Muscle of back (tissue), 11 donors: ENCODE measurements around the gene ZNF841. TPM values are rescaled to one million over a fixed set of nuclear protein-coding genes. Genes with fewer than 3 reads are reported as not detected.
"Not testable (repeated sequence)": the region's sequence is repeated elsewhere in the genome, so short reads cannot be mapped to it uniquely, and the experiment has no call there.

Experiments used
- DNase-seq, 3 donors: peaks; one replicate each; pipeline versions ENCODE4 v3.0.0 to v3.0.0-alpha.2; 2013
- polyA plus RNA-seq, 10 donors: library from polyadenylated mRNA; unstranded; fragments of 120-200 nt; gene quantifications; one replicate each; pipeline ENCODE4 v1.2.1, GENCODE V29; 2013; ENCODE audit not compliant: insufficient read length in 10 of 10

ZNF841 gene
- polyA plus RNA-seq, 10 donors: 8.2 to 18.9 (median 10.0) TPM

- DNase-seq: no peak
Observed at GRCh38 chr19:52069653-52070052, 25.9 kb downstream of the ZNF841 start.

- no peak for DNase-seq
Observed at GRCh38 chr19:52066258-52066863, 29.2 kb downstream of the ZNF841 start.

- no peak for DNase-seq
Observed at GRCh38 chr19:52065399-52065798, 30.2 kb downstream of the ZNF841 start.

GRCh38 chr19:52056480-52056879, 39.1 kb downstream of the ZNF841 start:
- DNase-seq: not testable (repeated sequence)

GRCh38 chr19:52051736-52052135, 43.8 kb downstream of the ZNF841 start:
- not testable (repeated sequence) for DNase-seq

GRCh38 chr19:52048555-52049501, 46.7 kb downstream of the ZNF841 start, which contains the start of gene ZNF432:
Gene ZNF432, minus strand, starts transcription at chr19:52048838. Its CDS starts 1,970 bp downstream, at chr19:52046868.
- DNase-seq: peak; percentile 95 to 99 (median 98)

GRCh38 chr19:52039169-52039568, 56.4 kb downstream of the ZNF841 start:
- DNase-seq: no peak

GRCh38 chr19:52034051-52034728, 61.4 kb downstream of the ZNF841 start:
- no peak for DNase-seq

- no peak for DNase-seq
Observed at GRCh38 chr19:52028780-52029123, 66.8 kb downstream of the ZNF841 start.

- peak; percentile 89 to 98 (median 93) for DNase-seq
Observed at GRCh38 chr19:52028027-52028779, 67.4 kb downstream of the ZNF841 start, which contains the start of gene ZNF614. Gene ZNF614, minus strand, starts transcription at chr19:52028379. Its CDS starts 2,634 bp downstream, at chr19:52025745.

- DNase-seq: not testable (repeated sequence)
Observed at GRCh38 chr19:52026255-52026990, 69.1 kb downstream of the ZNF841 start.

- DNase-seq: not testable (repeated sequence)
Observed at GRCh38 chr19:52024478-52024877, 71.1 kb downstream of the ZNF841 start.

GRCh38 chr19:52022193-52022592, 73.4 kb downstream of the ZNF841 start:
- DNase-seq: no peak

GRCh38 chr19:52020506-52020905, 75.1 kb downstream of the ZNF841 start:
- DNase-seq: no peak

Other genes with a start within 250 kb of the ZNF841 start
- gene ZNF577, start 207.8 kb downstream of the ZNF841 start, polyA plus RNA-seq: 10 to 100 TPM; 10.1 to 21.2 (median 15.0) TPM
- 10 to 100 TPM in 9 of 10 donors, 1 to 10 TPM in 1; 8.7 to 15.6 (median 11.8) TPM for gene ZNF649, start 190.7 kb downstream of the ZNF841 start, polyA plus RNA-seq
- gene ZNF613, start 168.3 kb downstream of the ZNF841 start, polyA plus RNA-seq: 1 to 10 TPM; 4.6 to 7.5 (median 5.4) TPM
- 1 to 10 TPM; 5.6 to 9.8 (median 8.0) TPM for gene ZNF350, start 108.9 kb downstream of the ZNF841 start, polyA plus RNA-seq
- gene ZNF615, start 87.6 kb downstream of the ZNF841 start, polyA plus RNA-seq: 10 to 100 TPM in 5 of 10 donors, 1 to 10 TPM in 5; 7.6 to 12.5 (median 10.1) TPM
- gene ZNF614, start 67.4 kb downstream of the ZNF841 start, polyA plus RNA-seq: 10 to 100 TPM in 4 of 10 donors, 1 to 10 TPM in 6; 7.4 to 10.9 (median 9.4) TPM
- 10 to 100 TPM in 5 of 10 donors, 1 to 10 TPM in 5; 7.3 to 14.6 (median 10.0) TPM for gene ZNF432, start 46.9 kb downstream of the ZNF841 start, polyA plus RNA-seq
- 10 to 100 TPM in 5 of 10 donors, 1 to 10 TPM in 5; 7.3 to 12.8 (median 10.1) TPM for gene ZNF616, start 44.2 kb upstream of the ZNF841 start, polyA plus RNA-seq
- gene ZNF836, start 75.9 kb upstream of the ZNF841 start, polyA plus RNA-seq: 10 to 100 TPM in 2 of 10 donors, 1 to 10 TPM in 8; 5.9 to 10.9 (median 8.6) TPM
- 100 to 1,000 TPM; 242 to 328 (median 297) TPM for gene PPP2R1A, start 94.3 kb upstream of the ZNF841 start, polyA plus RNA-seq
- gene ZNF766, start 173.8 kb upstream of the ZNF841 start, polyA plus RNA-seq: 10 to 100 TPM in 9 of 10 donors, 1 to 10 TPM in 1; 8.1 to 14.4 (median 11.9) TPM
- gene ZNF480, start 201.4 kb upstream of the ZNF841 start, polyA plus RNA-seq: 10 to 100 TPM in 5 of 10 donors, 1 to 10 TPM in 5; 7.9 to 12.8 (median 10.4) TPM
- gene ZNF610, start 240.5 kb upstream of the ZNF841 start, polyA plus RNA-seq: 1 to 10 TPM; 3.3 to 6.3 (median 4.2) TPM